GM19099 (cell line): ENCODE data around the gene RNF151.

ENCODE experiments used
- POLR2A ChIP-seq: IDR thresholded peaks from 3 replicates; pipeline ENCODE4 v1.6.1; 2011; ENCODE audit warnings: low read depth; ENCODE audit not compliant: insufficient read length; ENCODE audit errors: extremely low read depth

Gene RNF151

DNA sequence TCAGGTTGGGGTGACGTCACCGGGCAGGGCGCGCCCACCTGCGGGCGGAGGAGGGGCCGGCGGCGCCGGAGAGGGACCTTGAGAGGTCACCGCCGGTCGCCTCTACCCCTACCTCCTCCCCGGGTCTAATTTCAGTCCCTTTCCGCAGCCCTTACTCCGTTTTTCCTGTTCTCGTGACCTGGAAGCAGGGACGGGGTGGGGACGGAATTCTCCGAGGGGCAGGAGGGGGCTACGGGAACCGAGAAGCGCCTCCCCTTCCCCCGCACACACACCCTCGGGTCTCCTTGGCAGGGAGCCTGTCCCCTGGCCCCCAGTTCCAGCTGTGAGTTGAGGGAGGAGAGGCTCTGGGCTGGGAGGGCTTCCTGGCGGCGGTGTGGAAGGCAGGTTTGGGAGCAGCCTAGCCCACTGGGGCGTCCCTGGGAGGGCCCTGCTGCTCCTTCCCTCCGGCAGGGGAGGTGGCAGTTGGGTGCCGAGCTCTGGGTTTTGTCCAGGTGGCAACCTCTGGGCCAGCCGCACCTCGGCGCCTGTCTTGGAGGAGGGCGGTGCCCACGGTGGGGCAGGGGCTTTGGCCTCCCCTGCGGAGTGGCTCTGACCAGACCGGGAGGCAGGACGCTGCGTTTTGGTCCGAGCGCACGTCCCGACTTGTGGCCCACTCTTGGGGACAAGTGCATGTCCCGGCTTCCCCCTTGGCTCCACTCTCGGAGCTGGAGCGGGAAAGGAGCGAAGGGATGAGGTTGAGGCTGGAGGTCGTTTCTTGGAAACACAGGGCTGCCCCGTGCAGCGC lies 23.9 kb downstream of the RNF151 start:
- TF ChIP-seq POLR2A = peak; percentile 35

DNA sequence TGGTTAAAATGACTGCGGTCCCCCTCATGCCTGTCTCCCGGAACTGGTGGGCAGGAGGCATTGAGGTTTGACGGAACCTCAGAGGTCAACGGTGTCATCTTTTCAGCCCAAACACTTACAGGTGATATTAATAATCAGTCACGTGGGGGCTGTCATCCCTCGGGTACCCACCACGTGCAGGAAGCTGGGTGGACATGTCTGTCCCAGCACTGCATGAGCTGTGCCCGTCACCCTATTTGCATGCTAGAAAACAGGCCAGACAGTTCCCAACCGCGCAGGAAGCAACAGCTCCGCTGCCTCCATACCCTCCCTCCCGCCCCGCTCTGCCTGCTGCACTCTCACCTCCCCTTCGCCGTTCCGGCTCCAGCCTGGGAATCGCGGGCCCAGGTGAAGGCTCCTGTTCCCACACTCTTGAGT lies 24.5 kb downstream of the RNF151 start:
- peak; percentile 67 for TF ChIP-seq POLR2A

GRCh38 chr16:1991588-1991947 lies 24.9 kb downstream of the RNF151 start:
- TF ChIP-seq POLR2A = no peak

GRCh38 chr16:1991948-1992703 lies 25.5 kb downstream of the RNF151 start:
- peak; percentile 75 for TF ChIP-seq POLR2A

DNA sequence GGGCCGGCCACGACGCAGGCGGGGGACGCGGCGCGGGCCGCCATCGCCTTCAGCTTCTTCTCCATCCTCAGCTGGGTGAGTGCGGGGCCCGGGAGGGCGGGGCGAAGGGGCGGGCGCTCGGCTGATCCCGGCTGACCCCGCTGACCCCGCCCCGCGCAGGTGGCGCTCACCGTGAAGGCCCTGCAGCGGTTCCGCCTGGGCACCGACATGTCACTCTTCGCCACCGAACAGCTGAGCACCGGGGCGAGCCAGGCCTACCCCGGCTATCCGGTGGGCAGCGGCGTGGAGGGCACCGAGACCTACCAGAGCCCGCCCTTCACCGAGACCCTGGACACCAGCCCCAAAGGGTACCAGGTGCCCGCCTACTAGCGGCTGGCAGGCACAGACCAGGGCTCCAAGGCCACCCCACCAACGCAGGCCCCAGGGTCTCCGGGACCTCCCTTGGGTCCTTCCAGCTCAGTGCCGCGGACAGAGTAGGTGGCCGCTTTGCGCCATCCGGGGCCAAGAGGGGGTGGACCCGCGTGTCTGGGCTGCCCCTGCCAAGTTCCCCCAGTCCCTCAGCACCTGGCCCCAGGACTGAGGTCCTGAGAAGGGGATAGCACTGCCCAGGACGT lies 26.2 kb downstream of the RNF151 start:
- no peak for TF ChIP-seq POLR2A

DNA sequence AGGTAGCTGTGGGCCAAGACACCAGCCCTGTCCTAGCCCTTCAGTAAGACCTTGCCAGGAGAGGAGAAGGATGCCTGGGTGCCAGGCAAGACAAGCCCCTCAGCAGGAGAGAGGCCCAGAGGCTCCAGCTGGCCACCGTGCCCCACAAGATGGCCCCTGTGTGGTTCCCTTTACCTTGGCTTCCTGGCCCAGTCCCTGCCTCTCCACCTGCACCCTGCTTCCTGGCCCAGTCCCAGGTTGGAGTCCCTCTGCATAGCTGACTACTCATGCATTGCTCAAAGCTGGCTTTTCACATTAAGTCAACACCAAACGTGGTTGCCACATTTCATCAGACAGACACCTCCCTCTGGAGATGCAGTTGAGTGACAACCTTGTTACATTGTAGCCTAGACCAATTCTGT lies 27.1 kb downstream of the RNF151 start:
- no peak for TF ChIP-seq POLR2A

GRCh38 chr16:1997494-1998359 lies 31.1 kb downstream of the RNF151 start:
- TF ChIP-seq POLR2A = no peak

DNA sequence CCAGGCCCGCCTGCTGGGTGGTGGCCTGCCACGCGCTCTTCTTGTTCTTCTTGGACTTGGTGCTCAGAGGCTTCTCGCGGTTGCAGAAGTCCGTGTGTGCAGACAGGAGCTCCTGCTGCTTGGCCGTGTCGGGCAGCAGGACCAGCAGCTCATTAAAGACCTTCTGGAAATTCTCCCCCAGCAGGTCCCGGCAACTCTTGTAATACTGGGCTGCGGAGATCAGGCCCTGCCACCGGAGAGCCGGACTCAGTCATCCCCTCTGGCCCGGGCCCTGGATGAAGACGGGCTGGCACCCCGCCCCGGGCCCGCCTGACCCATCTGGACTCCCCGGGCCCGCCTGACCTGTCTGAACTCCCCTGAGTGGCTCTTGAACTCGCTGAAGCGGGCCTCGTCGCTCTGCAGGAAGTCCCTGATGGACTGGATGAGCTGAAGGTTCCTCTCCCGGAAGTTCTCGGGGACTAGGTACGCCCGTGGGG lies 31.7 kb downstream of the RNF151 start:
- TF ChIP-seq POLR2A = no peak

- TF ChIP-seq POLR2A = no peak
Observed at GRCh38 chr16:1998852-1999801, 32.5 kb downstream of the RNF151 start.

GRCh38 chr16:1999866-2000514 lies 33.3 kb downstream of the RNF151 start:
- TF ChIP-seq POLR2A = no peak

DNA sequence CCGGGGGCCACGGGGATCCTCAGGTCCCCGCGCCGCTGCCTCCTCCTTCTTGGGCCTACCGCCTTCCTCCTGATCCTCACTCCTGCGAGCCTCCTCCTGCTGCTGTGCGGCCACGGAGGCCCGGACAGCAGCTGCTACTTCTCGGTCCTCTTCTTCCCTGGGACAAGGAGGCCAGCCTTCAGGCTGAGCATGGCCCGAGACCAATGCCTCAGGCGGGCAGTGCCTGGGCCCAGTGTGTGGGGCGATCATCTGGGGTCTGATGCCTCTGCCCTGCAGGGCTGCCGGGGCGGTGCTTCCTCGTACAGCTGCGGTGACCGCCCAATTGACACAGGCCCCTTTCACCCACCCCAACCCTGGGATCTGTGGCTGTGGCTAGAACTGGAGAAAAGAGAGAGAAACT lies 34.4 kb downstream of the RNF151 start:
- TF ChIP-seq POLR2A = no peak

GRCh38 chr16:2001456-2002355 lies 35.0 kb downstream of the RNF151 start:
- no peak for TF ChIP-seq POLR2A
